Measurements from ENCODE around the gene TSPYL1. TPM values are rescaled to one million over a fixed set of nuclear protein-coding genes. Genes with fewer than 3 reads are reported as not detected.
A peak's percentile ranks its signal among the peaks of the same experiment; 100 is the strongest.

TSPYL1 gene
- total and polyA plus RNA-seq, 9 of the 15 experiments (the other 6 are each of a cell fraction or from before 2014, with no cell fraction given), result 23.1 to 56.8 (median 37.9) TPM

DNA sequence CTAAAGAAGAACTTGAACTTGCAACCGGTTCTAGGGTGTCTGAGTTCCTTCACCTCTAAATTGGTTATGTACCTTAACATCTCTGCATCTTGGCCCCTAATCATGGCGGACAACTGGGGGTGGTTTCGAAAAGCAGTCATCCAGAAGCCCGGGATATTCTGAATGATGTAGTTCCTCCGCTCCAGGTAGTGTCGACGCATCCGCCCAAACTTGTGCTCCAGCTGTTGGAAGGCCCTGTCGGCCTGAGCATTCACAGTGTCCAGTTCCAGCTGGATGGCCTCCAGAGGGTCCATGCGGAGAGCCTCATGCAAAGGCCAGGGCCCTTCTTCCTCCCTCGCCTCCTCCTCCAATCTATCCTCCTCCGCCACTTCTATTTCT, 887 bp downstream of the TSPYL1 start:
- Histone ChIP-seq H2AFZ (ENCODE audit: low read depth, low read length) (peak overlapping the region; percentile 97), H3K79me2 (ENCODE audit: control insufficient read depth, insufficient read depth, low read length) (peaks cover 69% of the 10 kb centered on the region), H3K27me3 (ENCODE audit: control insufficient read depth in 2 of 2, insufficient read depth in 2 of 2, low read length in 2 of 2) (no peaks in the 10 kb centered on the region), H3K9ac (ENCODE audit: insufficient read depth in 1 of 2, low read depth in 2 of 2, low read length in 2 of 2) (peak overlapping the region; percentile 95 to 98), H4K20me1 (replicated peaks; ENCODE audit: control insufficient read depth, insufficient read depth, low read length) (peaks cover 18% of the 10 kb centered on the region; the same call in 1 of the 2 replicates), H3K9me1 (ENCODE audit: control insufficient read depth, insufficient read depth, low read length) (no peaks in the 10 kb centered on the region), H3K27ac (ENCODE audit: extremely low read depth, low read depth, low read length) (peak overlapping the region; percentile 95), H3K4me2 (ENCODE audit: insufficient read depth, low read length) (peak overlapping the region; percentile 92), H3K9me3 (replicated peaks; ENCODE audit: control insufficient read depth, insufficient read depth, low read depth, low read length) (no peaks in the 10 kb centered on the region), H3K4me3 (peak overlapping the region; percentile 93), H3K4me1 (replicated peaks in 1 of 2; ENCODE audit: control insufficient read depth in 2 of 2, insufficient read depth in 2 of 2, low read length in 2 of 2) (peaks cover 9 to 20% of the 10 kb centered on the region in 2 experiments; a peak in 3 of 5 replicates), H3K36me3 (ENCODE audit: control insufficient read depth, insufficient read depth, low read length) (peaks cover 28% of the 10 kb centered on the region; the same call in 2 of the 3 replicates)
- intact Hi-C loops (cut with micrococcal nuclease), result loop anchor here (2.0 to 5.0 kb wide), 2 partner anchors 162 to 292 kb away; partner anchors contain the start of gene RWDD1
- DNase-seq (ENCODE audit: extremely low read depth in 1 of 4, low spot score in 3 of 4) (peak in 1 of 4 experiments; percentile 55), ATAC-seq (peak; percentile 31), FAIRE-seq (peak; percentile 32)
- TSS peak; percentile 55 for BruUV-seq (replicated peaks)
- in situ Hi-C loops (cut with MboI), result no loop called here
- under 1% methylated on average over 11 of the region's 12 CpGs for WGBS (ENCODE audit: insufficient coverage, low coverage, missing lambda C conversion rate)
- ChIA-PET POLR2A (interaction anchor here (0.7 to 3.0 kb wide), 5 partner anchors 9 to 169 kb away, joined by 3 to 27 read pairs (median 4); no protein-coding TSS in a partner anchor), CTCF (ENCODE audit: low intra/inter-chr PET ratio) (no interaction called here)
- TF ChIP-seq CHD1 (IDR thresholded peaks at IDR 0.05; ENCODE audit: low read length) (peak; percentile 58), NKRF (IDR thresholded peaks at IDR 0.05; ENCODE audit: borderline replicate concordance) (peak; percentile 57; the same call in 1 of the 2 replicates), NRF1 (conservative IDR thresholded peaks at IDR 0.05 in 1 of 2, IDR thresholded peaks at IDR 0.05 in 1 of 2) (peak in 1 of 2 experiments; percentile 17; a peak in 1 of 4 replicates), BCL6 (CRISPR knock-in tag; IDR thresholded peaks at IDR 0.05) (no peak), HDGF (IDR thresholded peaks at IDR 0.05) (peak; percentile 81; the same call in 1 of the 2 replicates), SIN3A (IDR thresholded peaks at IDR 0.05; ENCODE audit: borderline replicate concordance in 2 of 2, control insufficient read depth in 1 of 2, low read depth in 2 of 2, low read length in 2 of 2) (peak in 1 of 2 experiments; percentile 7; a peak in 1 of 4 replicates), YY1 (IDR thresholded peaks at IDR 0.05; ENCODE audit: borderline replicate concordance in 1 of 3, control insufficient read depth in 1 of 3, extremely low read depth in 1 of 3, insufficient read depth in 3 of 3, insufficient read length in 1 of 3, insufficient replicate concordance in 2 of 3, low read depth in 1 of 3, low read length in 2 of 3) (peak in 1 of 3 experiments; percentile 15), ZNF318 (IDR thresholded peaks at IDR 0.05; ENCODE audit: borderline replicate concordance in 1 of 2, low read depth in 1 of 2) (0 out of 4 replicates have a peak, but pooled peaks of 1 of the 2 experiments have one; percentile 55)

Data from K562 (cell line).